IMR-90 (cell line): ENCODE results near the gene CCL13. TPM values are rescaled to one million over a fixed set of nuclear protein-coding genes. Genes with fewer than 3 reads are reported as not detected.

ENCODE experiments used
- ATAC-seq: fragments of 200-7000 bp; cut with Tn5 transposase; 2 replicates; pipeline ENCODE4 v1.9.1; 2020; ENCODE audit warnings: low read depth, mild to moderate bottlenecking, moderate library complexity
- BruUV-seq: library from RNA; stranded (reverse); fragments of 400-500 nt; replicated peaks from 2 replicates; lab custom pipeline; 2021; lab: Mats Ljungman, UMichigan
- CTCF ChIA-PET: fragments of 300-600 bp; formaldehyde crosslinking; extraction: SDS; loops from one replicate; lab custom pipeline; 2021; ENCODE audit warnings: antibody characterized with exemption; lab: Yijun Ruan, JAX
- POLR2A ChIA-PET: fragments of 300-600 bp; sonication (Branson Sonifier 250); formaldehyde crosslinking; loops from one replicate; lab custom pipeline; 2022; ENCODE audit warnings: antibody characterized with exemption; ENCODE audit not compliant: unreplicated experiment; lab: Charles Lee
- DNase-seq: peaks from one replicate; pipeline ENCODE4 v3.0.0; 2013
- H2AFZ ChIP-seq: replicated peaks from 2 replicates; pipeline ENCODE3; 2013; ENCODE audit warnings: low read length, mild to moderate bottlenecking; ENCODE audit not compliant: poor library complexity
- H2AK5ac ChIP-seq: 2 replicates; pipeline ENCODE4 v1.6.1; 2013; ENCODE audit warnings: low read depth, low read length, inconsistent platforms
- H2AK9ac ChIP-seq: replicated peaks from 2 replicates; pipeline ENCODE3; 2013; ENCODE audit warnings: mild to moderate bottlenecking, low read depth, low read length, moderate library complexity; ENCODE audit not compliant: poor library complexity
- H2BK120ac ChIP-seq: 2 replicates; pipeline ENCODE4 v1.6.1; 2013; ENCODE audit warnings: low read depth, low read length, inconsistent platforms
- H2BK15ac ChIP-seq: 3 replicates; pipeline ENCODE4 v1.6.1; 2013; ENCODE audit warnings: low read depth, low read length, inconsistent platforms
- H2BK20ac ChIP-seq: 2 replicates; pipeline ENCODE4 v1.6.1; 2013; ENCODE audit warnings: low read depth, mild to moderate bottlenecking, inconsistent platforms, low read length, moderate library complexity
- H2BK5ac ChIP-seq: 2 replicates; pipeline ENCODE4 v1.6.1; 2013; ENCODE audit warnings: mild to moderate bottlenecking, low read depth, low read length, inconsistent platforms; ENCODE audit not compliant: poor library complexity, severe bottlenecking
- H3K14ac ChIP-seq: replicated peaks from 2 replicates; pipeline ENCODE4 v1.6.1; 2013; ENCODE audit warnings: low read depth, low read length, inconsistent platforms
- H3K18ac ChIP-seq: 2 replicates; pipeline ENCODE4 v1.6.1; 2013; ENCODE audit warnings: low read depth, low read length, control low read depth
- H3K23ac ChIP-seq: 2 replicates; pipeline ENCODE4 v1.6.1; 2013; ENCODE audit warnings: low read depth, low read length, inconsistent platforms
- H3K27ac ChIP-seq: 2 replicates; pipeline ENCODE4 v1.5.1; 2013; ENCODE audit warnings: mild to moderate bottlenecking, control low read depth, low read length; ENCODE audit not compliant: insufficient read depth
- H3K27me3 ChIP-seq: 2 replicates; pipeline ENCODE4 v1.6.1; 2013; ENCODE audit warnings: low read length; ENCODE audit not compliant: control insufficient read depth, insufficient read depth
- H3K36me3 ChIP-seq: 2 replicates; pipeline ENCODE4 v1.6.1; 2013; ENCODE audit warnings: low read length, mixed read lengths; ENCODE audit not compliant: control insufficient read depth, insufficient read depth
- H3K4ac ChIP-seq: 2 replicates; pipeline ENCODE4 v1.6.1; 2013; ENCODE audit warnings: low read depth, low read length, inconsistent platforms
- H3K4me1 ChIP-seq: 2 replicates; pipeline ENCODE4 v1.6.1; 2013; ENCODE audit warnings: low read length, mixed read lengths; ENCODE audit not compliant: control insufficient read depth, insufficient read depth
- H3K4me2 ChIP-seq: 2 replicates; pipeline ENCODE4 v1.6.1; 2013; ENCODE audit warnings: low read depth, mild to moderate bottlenecking, control low read depth, low read length, moderate library complexity
- H3K4me3 ChIP-seq: 2 replicates; pipeline ENCODE4 v1.5.1; 2013; ENCODE audit warnings: low read depth, mild to moderate bottlenecking, control low read depth, low read length, moderate library complexity; ENCODE audit not compliant: insufficient read depth
- H3K56ac ChIP-seq: 2 replicates; pipeline ENCODE4 v1.6.1; 2013; ENCODE audit warnings: low read length, inconsistent platforms; ENCODE audit not compliant: insufficient read depth; ENCODE audit errors: extremely low read depth
- H3K79me1 ChIP-seq, 2 experiments: 2 replicates each; pipeline ENCODE4 v1.6.1; 2013; ENCODE audit warnings: low read length in 2 of 2, inconsistent platforms in 1 of 2, low read depth in 1 of 2
- H3K9ac ChIP-seq: 2 replicates; pipeline ENCODE4 v1.6.1; 2013; ENCODE audit warnings: low read depth, low read length, control low read depth
- H3K9me1 ChIP-seq: 2 replicates; pipeline ENCODE4 v1.6.1; 2013; ENCODE audit warnings: low read length, inconsistent platforms; ENCODE audit not compliant: insufficient read depth
- H3K9me3 ChIP-seq: 2 replicates; pipeline ENCODE4 v1.6.1; 2013; ENCODE audit warnings: low read length; ENCODE audit not compliant: control insufficient read depth, insufficient read depth
- H4K20me1 ChIP-seq: 2 replicates; pipeline ENCODE4 v1.6.1; 2013; ENCODE audit warnings: low read length, inconsistent platforms; ENCODE audit not compliant: insufficient read depth
- H4K5ac ChIP-seq: 2 replicates; pipeline ENCODE4 v1.6.1; 2013; ENCODE audit warnings: mild to moderate bottlenecking, low read depth, low read length, control low read depth
- H4K8ac ChIP-seq, 2 experiments: 2 replicates each; pipeline ENCODE4 v1.6.1; 2013; ENCODE audit warnings: low read depth in 2 of 2, low read length in 2 of 2, control low read depth in 1 of 2, inconsistent platforms in 1 of 2
- H4K91ac ChIP-seq: 2 replicates; pipeline ENCODE4 v1.6.1; 2013; ENCODE audit warnings: low read depth, low read length, inconsistent platforms; ENCODE audit not compliant: insufficient read depth
- BHLHE40 ChIP-seq: fragments of 150-350 bp; IDR thresholded peaks from 2 replicates; pipeline ENCODE4 v1.6.1; 2016; ENCODE audit warnings: mild to moderate bottlenecking, low read depth, low read length
- CEBPB ChIP-seq: IDR thresholded peaks from 2 replicates; pipeline ENCODE4 v1.6.1; 2012; ENCODE audit warnings: low read depth, low read length, improper control_type of control experiment
- ELK1 ChIP-seq: fragments of 150-350 bp; IDR thresholded peaks from 2 replicates; pipeline ENCODE4 v1.6.1; 2016; ENCODE audit warnings: low read depth, mild to moderate bottlenecking, low read length, moderate library complexity, borderline replicate concordance
- MAZ ChIP-seq: IDR thresholded peaks from 2 replicates; pipeline ENCODE4 v1.6.1; 2012; ENCODE audit warnings: low read depth, mild to moderate bottlenecking, low read length, improper control_type of control experiment, moderate library complexity, borderline replicate concordance
- MXI1 ChIP-seq: IDR thresholded peaks from 2 replicates; pipeline ENCODE4 v1.6.1; 2012; ENCODE audit warnings: low read depth, mild to moderate bottlenecking, low read length, moderate library complexity, borderline replicate concordance
- NFE2L2 ChIP-seq: fragments of 150-350 bp; IDR thresholded peaks from 2 replicates; pipeline ENCODE4 v1.6.1; 2016; ENCODE audit warnings: low read depth, mild to moderate bottlenecking, low read length
- POLR2A ChIP-seq: IDR thresholded peaks from 2 replicates; pipeline ENCODE4 v1.6.1; 2012; ENCODE audit warnings: mild to moderate bottlenecking, low read depth, low read length
- RAD21 ChIP-seq: IDR thresholded peaks from 2 replicates; pipeline ENCODE4 v1.6.1; 2012; ENCODE audit warnings: low read length, improper control_type of control experiment
- RCOR1 ChIP-seq: IDR thresholded peaks from 2 replicates; pipeline ENCODE4 v1.6.1; 2012; ENCODE audit warnings: mild to moderate bottlenecking, low read length, improper control_type of control experiment; ENCODE audit not compliant: insufficient replicate concordance
- SMC3 ChIP-seq: fragments of 150-350 bp; IDR thresholded peaks from 2 replicates; pipeline ENCODE4 v1.6.1; 2016; ENCODE audit warnings: low read depth, mild to moderate bottlenecking, antibody characterized with exemption, low read length, moderate library complexity
- WGBS, 2 experiments: methylation state at CpG; one replicate each; pipeline versions ENCODE4 v1.1.5 to v1.1.7; 2013; ENCODE audit warnings: missing lambda C conversion rate in 2 of 2; ENCODE audit not compliant: insufficient read length in 1 of 2; ENCODE audit errors: extremely low coverage in 2 of 2; 5-methylcytosine and 5-hydroxymethylcytosine counted together
- dilution Hi-C: fragments of 300-500 bp; cut with HindIII; formaldehyde crosslinking; loops from one replicate; pipeline ENCODE4 v1.14.3; 2018; ENCODE audit warnings: low sequenced_read_pairs; ENCODE audit not compliant: unreplicated experiment
- in situ Hi-C: fragments of 300-500 bp; cut with MboI; formaldehyde crosslinking; loops from 3 replicates; pipeline ENCODE4 v1.14.3; 2019; ENCODE audit warnings: low sequenced_read_pairs, inconsistent platforms, mixed read lengths
- intact Hi-C: fragments of 100-400 bp; cut with micrococcal nuclease; formaldehyde crosslinking; loops from 2 replicates; pipeline ENCODE4 v1.10.0; 2022
- polyA plus RNA-seq, 3 experiments: library from polyadenylated mRNA; depleted of rRNA; stranded (reverse); fragments of >200 nt; gene quantifications; 2 replicates each; pipeline ENCODE4 v1.2.3, GENCODE V29; 2012; ENCODE audit warnings: low replicate concordance in 1 of 3
- total RNA-seq: library from RNA; depleted of rRNA; stranded (reverse); fragments of >200 nt; gene quantifications from 2 replicates; pipeline ENCODE4 v1.2.3, GENCODE V29; 2012

The CCL13 gene
- total and polyA plus RNA-seq, 2 of the 4 experiments (the other 2 are of a cell fraction), result 0.18 TPM; not detected in 1

GRCh38 chr17:34358631-34359030 lies 2.4 kb downstream of the CCL13 start:
- BruUV-seq, result no TSS peak
- in situ Hi-C loops, result loop anchor here (5.0 kb wide), 1 partner anchor 51 kb away; no protein-coding TSS in a partner anchor
- 100% methylated on average over 3 of the region's 3 CpGs; no CpG with 5 or more reads in 1 of the 2 experiments for WGBS, 2 experiments
- dilution Hi-C loops, result no loop called here
- Histone ChIP-seq H2AFZ (no peak overlapping the region), H4K91ac (no peak overlapping the region), H3K9ac (no peak overlapping the region), H2BK120ac (no peak overlapping the region), H4K5ac (no peak overlapping the region), H2BK5ac (no peak overlapping the region), H3K4ac (no peak overlapping the region), H3K4me3 (no peak overlapping the region), H3K79me1 (no peaks in the 10 kb centered on the region), H2AK9ac (no peak overlapping the region), H2BK15ac (no peak overlapping the region; the same call in 2 of the 3 replicates), H4K20me1 (no peaks in the 10 kb centered on the region), H2BK20ac (no peak overlapping the region), H2AK5ac (no peak overlapping the region), H3K9me3 (peaks cover 2% of the 10 kb centered on the region), H3K4me1 (peaks cover 6% of the 10 kb centered on the region), H3K9me1 (no peaks in the 10 kb centered on the region), H3K18ac (no peak overlapping the region), H3K4me2 (no peak overlapping the region), H3K23ac (no peak overlapping the region), H3K56ac (no peak overlapping the region), H3K27ac (no peak overlapping the region), H3K27me3 (peaks cover 3% of the 10 kb centered on the region; the same call in 1 of the 2 replicates), H4K8ac (no peak overlapping the region), H3K36me3 (no peaks in the 10 kb centered on the region), H3K14ac (no peak overlapping the region)
- POLR2A ChIA-PET, result no interaction called here
- no peak for ATAC-seq
- TF ChIP-seq MXI1 (no peak), ELK1 (no peak), BHLHE40 (no peak), MAZ (no peak), RAD21 (no peak), RCOR1 (no peak), POLR2A (no peak), CEBPB (no peak), SMC3 (no peak), NFE2L2 (no peak)
- intact Hi-C loops, result no loop called here
- CTCF ChIA-PET, result no interaction called here
- no peak for DNase-seq
